ENCODE measurements around the gene NMRAL1.

NMRAL1 gene

DNA sequence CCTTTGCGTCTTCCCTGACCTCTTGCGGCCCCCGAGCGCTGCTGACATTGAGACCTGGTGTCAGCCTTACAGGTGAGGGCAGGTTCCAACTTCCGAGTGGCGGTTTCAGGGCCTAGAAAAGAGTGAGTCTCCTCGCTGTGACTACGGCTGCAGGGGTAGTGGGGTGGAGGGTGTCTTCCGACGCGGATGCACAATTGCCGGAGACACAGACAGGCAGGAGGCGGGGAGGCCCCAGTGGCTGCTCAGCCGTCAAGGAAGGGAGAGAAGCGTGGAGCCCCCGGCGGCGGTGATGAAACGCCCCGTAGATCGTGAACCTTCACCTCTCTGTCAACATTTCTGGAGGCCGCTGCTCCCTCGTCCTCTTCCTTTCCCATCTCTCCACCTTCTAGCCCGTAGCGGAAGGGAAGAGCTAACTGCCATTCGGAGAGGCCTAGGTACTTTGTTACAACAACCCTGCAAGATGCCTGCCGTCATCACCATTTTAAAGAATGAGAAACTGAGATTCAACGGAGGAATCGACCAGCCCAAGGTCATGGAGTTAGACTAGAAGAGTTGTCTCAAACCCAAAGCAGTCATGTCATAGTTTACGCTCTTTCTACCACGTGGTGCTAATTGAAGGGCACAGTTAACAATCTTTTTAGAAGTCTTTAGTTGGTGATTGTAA is 48.3 kb downstream of the NMRAL1 start:
- no peak for DNase-seq (ENCODE audit: low read depth)

DNA sequence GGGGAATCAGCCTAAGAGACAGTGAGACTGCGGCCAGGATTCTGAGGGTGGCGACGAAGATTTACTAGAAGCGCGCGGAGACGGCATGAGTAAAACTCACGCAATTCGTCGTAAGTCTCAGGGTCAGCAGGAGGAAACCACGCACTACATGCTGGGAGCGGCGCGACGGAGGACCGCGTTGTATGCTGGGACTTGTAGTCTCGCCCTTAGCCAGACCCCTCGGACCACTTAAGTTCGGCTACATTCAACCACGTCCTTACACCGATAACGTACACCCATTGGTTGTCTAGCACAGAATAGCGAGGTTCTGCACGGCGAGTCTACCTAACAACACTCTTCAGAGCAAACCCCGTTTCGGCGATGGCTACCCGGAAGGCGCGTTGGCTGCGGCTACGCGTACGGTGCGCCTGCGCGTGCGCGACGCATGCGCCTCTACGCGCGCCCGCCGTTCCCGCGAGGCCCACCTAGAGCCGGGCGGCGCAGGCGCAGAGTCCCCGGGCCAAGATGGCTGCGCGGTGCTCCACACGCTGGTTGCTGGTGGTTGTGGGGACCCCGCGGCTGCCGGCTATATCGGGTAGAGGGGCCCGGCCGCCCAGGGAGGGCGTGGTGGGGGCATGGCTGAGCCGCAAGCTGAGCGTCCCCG is 48.9 kb downstream of the NMRAL1 start, which contains the start of gene DNAJA3:
Gene DNAJA3 (plus strand): TSS at position 491 of the 643 bp plus-strand sequence. CDS start 14 bp downstream, at position 505.
- peak; percentile 83 for DNase-seq (ENCODE audit: low read depth)

DNA sequence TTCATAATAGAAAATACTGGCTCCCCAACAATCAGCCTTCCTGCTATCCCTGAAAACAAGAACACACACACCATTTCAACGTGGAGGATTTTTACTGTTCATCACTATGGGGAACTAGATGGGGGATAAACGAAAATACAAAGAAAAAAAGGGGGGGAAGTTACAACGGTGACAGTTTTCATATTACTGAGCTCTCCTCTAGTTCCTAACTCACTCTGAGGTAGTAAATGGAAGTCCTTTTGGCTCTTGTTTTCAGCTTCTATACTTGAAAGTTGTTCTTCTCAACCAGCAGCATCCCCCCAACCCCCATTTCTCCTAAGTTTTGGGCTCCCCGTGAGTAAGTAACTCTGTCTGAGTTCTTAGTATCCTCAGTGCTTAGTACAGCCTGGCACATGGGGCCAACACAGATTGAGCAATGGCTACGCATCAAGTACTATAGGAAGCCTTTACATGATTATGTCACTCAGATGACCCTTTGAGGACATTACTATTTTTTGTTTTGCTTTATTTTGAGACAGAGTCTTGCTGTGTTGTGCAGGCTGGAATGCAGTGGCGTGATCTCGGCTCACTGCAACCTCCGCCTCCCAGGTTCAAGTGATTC is 53.8 kb downstream of the NMRAL1 start:
- DNase-seq (ENCODE audit: low read depth), result no peak

DNA sequence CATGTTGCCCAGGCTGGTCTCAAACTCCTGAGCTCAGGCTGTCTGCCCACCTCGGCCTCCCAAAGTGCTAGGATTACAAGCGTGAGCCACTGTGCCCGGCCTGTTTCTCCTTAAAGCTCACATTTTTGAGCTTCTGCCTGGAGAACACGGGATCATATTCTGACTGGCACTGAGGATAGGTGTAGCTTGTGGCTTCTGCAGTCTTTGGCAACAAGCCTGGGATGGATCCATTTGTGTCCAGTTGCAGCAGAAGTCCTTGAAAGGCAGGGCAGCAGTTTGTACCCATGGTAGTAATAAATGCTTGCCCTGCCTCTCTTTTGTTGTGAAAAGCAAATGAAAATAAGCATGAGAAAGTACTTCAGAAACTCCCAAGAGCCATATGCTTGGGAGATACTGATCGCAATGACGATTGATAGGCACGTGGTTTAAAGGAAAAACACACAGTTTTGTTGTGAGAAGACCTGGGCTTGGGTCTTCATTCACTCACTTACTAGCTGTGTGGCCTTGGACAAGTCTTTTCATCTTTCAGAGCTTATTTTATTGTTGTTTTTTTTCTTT is 54.9 kb downstream of the NMRAL1 start:
- no peak for DNase-seq (ENCODE audit: low read depth)

DNA sequence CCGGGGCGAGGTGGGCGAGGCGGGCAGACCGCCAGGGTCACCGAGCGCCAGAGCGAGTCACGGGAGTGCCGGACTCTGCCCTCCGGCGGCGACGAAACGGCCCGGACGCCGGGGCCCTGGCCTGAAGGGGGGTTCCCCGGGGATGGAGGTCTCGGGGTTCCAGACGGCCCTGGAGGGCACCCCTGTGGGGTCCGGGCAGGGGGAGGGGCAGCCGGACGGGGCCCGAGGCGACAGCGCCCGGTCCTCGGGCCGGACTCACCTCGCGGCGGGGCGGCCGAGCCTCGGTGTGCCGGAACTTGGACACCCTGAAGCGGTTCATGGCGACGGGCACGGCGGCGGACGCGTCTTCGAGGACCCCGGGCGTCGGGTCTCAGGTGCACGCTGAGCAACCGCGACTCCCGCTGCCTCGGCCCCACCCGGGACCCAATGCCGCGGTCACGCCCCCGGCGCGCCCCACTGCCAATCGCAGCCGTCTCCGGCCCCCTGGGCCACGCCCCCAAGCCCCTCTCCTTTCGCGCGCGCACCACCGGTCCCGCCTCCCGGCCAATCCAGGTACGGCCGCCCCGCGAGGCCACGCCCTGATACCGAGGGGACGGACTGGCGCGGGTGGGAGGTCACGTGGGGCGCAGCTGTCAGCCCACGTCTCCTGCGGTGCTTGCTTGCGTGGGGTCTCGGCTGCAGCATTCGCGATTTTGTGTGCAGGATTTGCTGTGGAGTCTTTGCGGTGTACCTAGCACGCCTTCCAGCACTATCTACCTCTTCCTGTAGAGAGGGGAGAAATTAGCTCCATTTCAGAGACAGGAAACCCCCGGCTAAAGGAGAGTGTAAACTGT is 58.0 kb downstream of the NMRAL1 start, which contains the start of gene CORO7:
Gene CORO7 (minus strand): TSS at position 397 of the 833 bp plus-strand sequence. CDS start 78 bp downstream, at position 319.
- peak; percentile 98 for DNase-seq (ENCODE audit: low read depth)

DNA sequence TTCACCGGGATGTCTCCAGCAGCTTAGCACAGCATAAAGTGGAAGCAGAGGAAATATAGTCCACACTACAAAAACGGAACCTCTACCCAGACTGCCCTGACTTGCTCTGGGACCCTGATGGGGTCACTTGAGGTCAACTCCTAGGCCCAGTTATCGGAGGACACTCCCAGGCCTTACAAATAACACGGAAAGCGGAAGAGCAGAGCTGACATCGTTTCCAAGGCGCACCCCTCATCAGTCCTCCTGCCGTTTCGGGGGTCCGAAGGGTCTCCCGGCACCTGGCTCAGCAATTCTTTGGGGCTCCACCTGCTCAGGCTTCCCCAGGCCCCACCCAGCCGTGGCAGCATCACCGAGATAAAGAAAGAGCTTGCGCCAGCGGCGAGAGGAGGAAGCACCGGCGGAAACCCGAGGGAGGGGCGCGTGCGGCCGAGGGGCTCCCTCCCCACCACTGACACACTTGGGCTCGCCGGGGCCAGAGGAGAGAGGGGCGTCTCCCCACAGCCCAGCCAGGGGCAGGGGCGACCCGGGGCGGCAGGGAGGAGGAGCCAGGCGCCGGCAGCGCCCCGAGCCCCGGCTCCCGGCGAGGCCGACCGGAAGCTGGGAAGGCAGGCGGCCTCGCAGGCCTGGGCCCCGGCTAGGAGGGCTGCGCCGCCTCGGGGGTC is 58.8 kb downstream of the NMRAL1 start:
- peak; percentile 20 for DNase-seq (ENCODE audit: low read depth)

DNA sequence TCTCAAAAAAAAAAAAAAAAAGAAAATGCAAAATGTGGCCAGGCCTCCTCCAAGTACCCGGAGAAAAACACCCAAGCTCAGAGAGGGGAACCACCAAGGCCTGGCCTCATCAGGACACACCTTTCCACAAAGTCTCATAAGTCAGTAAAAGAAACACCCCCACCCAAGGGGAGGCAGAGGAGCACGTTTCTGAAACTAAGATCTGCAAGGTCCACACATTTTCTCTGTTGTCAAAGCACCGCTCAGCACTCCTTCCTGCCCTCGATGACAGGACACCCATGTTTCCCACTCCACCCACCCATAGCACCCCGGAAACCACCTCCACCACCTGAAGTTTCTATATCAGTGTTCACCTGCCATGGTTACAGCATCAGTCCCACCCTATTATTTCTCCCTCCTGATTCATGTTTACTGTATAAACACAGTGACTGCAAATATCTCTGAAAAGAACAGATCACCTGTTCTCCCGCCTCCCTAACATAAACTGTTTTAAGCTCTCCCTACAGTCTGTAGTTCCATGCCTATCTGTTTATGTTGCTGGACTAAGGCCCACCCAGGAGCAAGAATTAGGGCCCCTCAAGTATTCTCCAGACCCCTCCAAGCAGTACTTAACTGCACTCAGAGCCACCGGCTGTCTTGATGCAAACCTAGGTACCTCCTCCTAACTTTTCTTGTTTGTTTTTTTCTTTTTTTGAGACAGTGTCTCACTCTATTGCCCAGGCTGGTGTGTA is 60.1 kb downstream of the NMRAL1 start:
- peak; percentile 58 for DNase-seq (ENCODE audit: low read depth)

DNA sequence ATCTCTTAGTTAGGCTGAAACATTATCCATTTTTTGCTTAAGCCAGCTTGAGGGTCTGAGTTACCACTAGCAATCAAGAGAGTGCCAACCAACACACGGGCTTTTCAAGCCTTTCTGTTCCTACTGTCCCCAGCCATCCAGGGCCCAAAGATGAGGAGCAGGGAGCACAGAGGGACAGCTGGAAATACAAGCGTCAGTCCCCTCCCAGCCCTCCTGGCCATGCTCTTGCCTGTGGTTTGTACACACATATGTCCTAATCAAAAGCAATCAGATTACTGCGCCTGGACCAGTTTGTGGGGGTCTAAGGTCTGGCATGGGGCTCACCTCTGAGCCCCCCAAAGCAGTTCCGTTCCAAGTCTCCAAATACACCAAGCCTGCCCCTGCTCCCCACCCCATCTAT is 61.6 kb downstream of the NMRAL1 start:
- DNase-seq (ENCODE audit: low read depth), result no peak

DNA sequence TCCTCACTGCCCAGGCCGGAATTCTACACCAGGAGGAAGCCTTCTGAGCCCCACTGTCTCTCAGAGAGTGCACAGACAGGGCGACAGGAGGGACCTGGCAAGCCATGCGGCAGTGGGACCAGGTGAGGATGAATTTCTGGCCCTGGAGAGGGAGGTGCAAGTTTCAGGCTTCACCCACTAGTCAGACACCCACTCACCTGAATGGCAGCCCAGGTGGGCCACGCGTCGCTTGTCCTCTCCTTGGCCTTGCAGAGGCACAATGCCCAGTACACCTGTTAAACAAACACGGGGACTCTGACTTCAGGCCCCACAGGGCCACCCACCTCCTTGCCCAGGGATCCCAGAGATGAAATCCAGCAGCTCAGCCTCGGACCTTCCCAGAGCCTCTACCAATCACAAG is 62.3 kb downstream of the NMRAL1 start:
- no peak for DNase-seq (ENCODE audit: low read depth)

Data from stimulated activated CD8-positive, alpha-beta memory T cell treated with anti-CD3 and anti-CD28 coated beads, Interleukin-7, amount 100 ng/mL, for 24 hours (primary cell).